ENCODE measurements around the gene BIRC7.

DNA sequence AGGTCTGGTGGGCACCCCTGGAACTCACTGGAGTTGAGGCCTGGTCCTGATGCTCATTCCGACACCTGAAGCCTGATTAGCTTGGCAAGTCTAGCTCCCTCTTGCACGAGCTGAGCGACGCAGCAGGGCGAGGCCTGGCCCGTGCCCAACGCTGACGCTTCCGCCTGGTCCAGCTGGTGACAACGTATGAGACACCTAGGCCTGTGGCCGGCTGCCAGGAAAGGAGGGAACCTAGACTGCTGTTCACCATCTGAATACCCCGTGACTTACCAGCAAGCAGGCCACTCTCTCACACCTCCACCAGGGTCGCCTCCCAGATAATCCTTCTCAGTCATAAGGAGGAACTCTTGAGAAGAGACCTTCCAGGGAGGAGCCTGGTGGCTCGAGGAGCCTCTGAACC lies 44.3 kb upstream of the BIRC7 start:
- TF ChIP-seq, protein P1, sequence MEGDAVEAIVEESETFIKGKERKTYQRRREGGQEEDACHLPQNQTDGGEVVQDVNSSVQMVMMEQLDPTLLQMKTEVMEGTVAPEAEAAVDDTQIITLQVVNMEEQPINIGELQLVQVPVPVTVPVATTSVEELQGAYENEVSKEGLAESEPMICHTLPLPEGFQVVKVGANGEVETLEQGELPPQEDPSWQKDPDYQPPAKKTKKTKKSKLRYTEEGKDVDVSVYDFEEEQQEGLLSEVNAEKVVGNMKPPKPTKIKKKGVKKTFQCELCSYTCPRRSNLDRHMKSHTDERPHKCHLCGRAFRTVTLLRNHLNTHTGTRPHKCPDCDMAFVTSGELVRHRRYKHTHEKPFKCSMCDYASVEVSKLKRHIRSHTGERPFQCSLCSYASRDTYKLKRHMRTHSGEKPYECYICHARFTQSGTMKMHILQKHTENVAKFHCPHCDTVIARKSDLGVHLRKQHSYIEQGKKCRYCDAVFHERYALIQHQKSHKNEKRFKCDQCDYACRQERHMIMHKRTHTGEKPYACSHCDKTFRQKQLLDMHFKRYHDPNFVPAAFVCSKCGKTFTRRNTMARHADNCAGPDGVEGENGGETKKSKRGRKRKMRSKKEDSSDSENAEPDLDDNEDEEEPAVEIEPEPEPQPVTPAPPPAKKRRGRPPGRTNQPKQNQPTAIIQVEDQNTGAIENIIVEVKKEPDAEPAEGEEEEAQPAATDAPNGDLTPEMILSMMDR (IDR thresholded peaks at IDR 0.05) = no peak
- no peak for TF ChIP-seq POLR2A (IDR thresholded peaks at IDR 0.05)
